HK-2 (cell line): ENCODE results near the gene TCF12.

Experiments used
- DNase-seq: peaks from one replicate; pipeline ENCODE4 v3.0.0-alpha.2; 2018; ENCODE audit not compliant: unreplicated experiment

Gene TCF12

GRCh38 chr15:57339321-57339720 is 420.9 kb downstream of the TCF12 start:
- no peak for DNase-seq
